Measurements from ENCODE around the gene PACS1.
"Not testable (repeated sequence)": the region's sequence is repeated elsewhere in the genome, so short reads cannot be mapped to it uniquely, and the experiment has no call there.

The PACS1 gene

DNA sequence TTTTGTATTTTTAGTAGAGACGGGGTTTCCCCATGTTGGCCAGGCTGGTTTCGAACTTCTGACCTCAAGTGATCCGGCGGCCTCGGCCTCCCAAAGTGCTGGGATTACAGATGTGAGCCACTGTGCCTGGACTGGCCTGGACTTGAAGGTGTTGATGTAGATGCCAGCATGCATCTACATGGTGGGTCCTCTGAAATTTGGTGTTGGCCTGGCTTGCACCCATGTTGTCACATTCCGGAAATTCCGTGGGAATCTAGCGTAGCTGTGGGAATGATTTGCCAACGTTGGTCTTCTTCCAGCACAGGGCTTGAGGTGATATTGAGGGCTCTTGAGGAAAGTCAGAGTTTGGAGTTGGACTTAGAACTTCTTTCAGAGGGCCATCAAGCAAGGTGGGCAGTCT lies 6.5 kb downstream of the PACS1 start:
- DNase-seq (ENCODE audit: low read depth), result no peak

DNA sequence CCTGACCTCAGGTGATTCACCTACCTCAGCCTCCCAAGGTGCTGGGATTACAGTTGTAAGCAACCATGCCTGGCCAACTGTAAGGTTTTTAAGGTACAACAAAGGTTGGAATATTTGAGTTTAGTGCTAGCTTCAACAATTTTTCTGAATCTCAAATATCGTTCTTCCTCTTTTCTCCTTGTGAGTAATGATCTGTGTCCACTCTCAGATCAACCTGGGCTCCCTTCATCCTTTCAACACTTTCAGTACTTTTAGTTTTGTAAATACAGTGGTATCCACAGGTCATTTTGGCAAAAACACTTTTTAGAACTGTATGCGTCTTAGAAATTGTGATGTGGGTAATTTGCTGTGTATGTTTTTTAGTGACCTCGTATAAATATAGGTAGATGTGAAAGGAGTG lies 7.9 kb downstream of the PACS1 start:
- no peak for DNase-seq (ENCODE audit: low read depth)

DNA sequence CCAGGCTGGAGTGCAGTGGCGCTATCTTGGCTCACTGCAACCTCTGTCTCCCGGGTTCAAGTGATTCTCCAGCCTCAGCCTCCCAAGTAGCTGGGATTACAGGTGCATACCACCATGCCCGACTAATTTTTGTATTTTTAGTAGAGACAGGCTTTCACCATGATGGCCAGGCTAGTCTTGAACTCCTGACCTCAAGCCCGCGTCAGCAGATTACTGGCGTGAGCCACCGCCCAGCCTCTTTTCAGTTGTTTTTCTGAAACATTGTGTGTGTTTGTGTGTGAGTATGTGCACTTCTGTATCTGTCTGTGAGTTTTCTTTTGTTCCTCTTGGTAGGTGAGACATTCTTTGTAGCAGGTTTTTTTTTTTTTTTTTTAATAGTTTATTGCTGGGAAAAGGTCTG lies 8.9 kb downstream of the PACS1 start:
- DNase-seq (ENCODE audit: low read depth), result not testable (repeated sequence)

- no peak for DNase-seq (ENCODE audit: low read depth)
Measured at GRCh38 chr11:66080055-66080817, 10.2 kb downstream of the PACS1 start.

- DNase-seq (ENCODE audit: low read depth), result no peak
Measured at GRCh38 chr11:66081505-66081904, 11.4 kb downstream of the PACS1 start.

- no peak for DNase-seq (ENCODE audit: low read depth)
Measured at GRCh38 chr11:66082946-66083698, 13.1 kb downstream of the PACS1 start.

DNA sequence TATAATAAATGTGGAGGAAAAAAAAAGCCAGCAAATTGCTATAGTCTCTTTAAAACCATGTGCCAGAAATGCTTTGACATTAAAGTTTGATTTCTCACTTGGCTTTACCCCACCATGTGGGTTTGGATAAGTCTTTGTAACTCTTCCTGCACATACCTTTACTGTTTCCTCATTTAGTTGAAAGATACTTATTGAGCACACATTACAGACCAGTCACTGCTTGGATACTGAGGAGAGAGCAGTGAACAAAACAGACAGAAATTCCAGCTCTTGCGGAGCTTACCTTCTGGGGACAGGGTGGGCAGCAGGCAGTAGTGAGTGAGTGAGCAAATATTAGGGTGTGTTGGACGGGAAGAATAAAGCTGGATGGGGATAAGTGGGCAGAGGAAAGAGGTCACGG lies 13.7 kb downstream of the PACS1 start:
- no peak for DNase-seq (ENCODE audit: low read depth)

- no peak for DNase-seq (ENCODE audit: low read depth)
Measured at GRCh38 chr11:66084821-66085475, 14.9 kb downstream of the PACS1 start.

GRCh38 chr11:66087148-66087908 lies 17.3 kb downstream of the PACS1 start:
- no peak for DNase-seq (ENCODE audit: low read depth)

DNA sequence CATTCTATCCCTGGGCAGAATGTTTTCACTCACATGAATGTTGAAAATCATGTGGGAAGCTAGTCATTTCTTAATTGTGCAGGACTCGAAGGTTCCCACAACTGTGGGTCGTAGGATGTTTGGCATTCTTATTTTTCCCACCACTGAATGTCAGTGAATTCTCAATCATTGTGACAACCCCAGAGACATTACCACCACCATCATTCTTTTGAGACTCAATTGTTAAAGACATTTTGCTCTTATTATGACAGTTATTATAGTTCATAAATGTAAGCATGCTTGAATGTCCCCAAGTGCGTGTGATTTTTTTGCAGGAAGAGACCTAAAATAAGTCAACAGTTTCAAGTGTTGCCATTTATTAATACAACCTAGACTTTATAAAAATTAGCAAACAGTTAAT lies 19.0 kb downstream of the PACS1 start:
- no peak for DNase-seq (ENCODE audit: low read depth)

GRCh38 chr11:66090288-66090687 lies 20.2 kb downstream of the PACS1 start:
- DNase-seq (ENCODE audit: low read depth), result no peak

- DNase-seq (ENCODE audit: low read depth), result not testable (repeated sequence)
Measured at GRCh38 chr11:66092125-66092524, 22.1 kb downstream of the PACS1 start.

DNA sequence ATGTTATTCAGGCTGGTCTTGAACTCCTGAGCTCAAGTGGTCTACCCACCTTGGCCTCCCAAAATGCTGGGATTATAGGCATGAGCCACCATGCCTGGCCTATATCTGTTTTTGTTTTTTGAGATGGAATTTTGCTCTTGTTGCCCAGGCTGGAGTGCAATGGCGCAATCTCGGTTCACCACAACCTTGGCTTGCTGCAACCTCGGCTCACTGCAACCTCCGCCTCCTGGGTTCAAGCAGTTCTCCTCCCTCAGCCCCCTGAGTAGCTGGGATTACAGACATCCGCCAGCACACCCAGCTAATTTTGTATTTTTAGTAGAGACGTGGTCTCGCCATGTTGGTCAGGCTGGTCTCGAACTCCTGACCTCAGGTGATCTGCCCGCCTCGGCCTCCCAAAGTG lies 29.7 kb downstream of the PACS1 start:
- not testable (repeated sequence) for DNase-seq (ENCODE audit: low read depth)

GRCh38 chr11:66100272-66101065 lies 30.4 kb downstream of the PACS1 start:
- DNase-seq (ENCODE audit: low read depth), result no peak

- no peak for DNase-seq (ENCODE audit: low read depth)
Measured at GRCh38 chr11:66101066-66101464, 31.0 kb downstream of the PACS1 start.

- DNase-seq (ENCODE audit: low read depth), result no peak
Measured at GRCh38 chr11:66104057-66104638, 34.1 kb downstream of the PACS1 start.

- DNase-seq (ENCODE audit: low read depth), result no peak
Measured at GRCh38 chr11:66106786-66107599, 36.9 kb downstream of the PACS1 start.

DNA sequence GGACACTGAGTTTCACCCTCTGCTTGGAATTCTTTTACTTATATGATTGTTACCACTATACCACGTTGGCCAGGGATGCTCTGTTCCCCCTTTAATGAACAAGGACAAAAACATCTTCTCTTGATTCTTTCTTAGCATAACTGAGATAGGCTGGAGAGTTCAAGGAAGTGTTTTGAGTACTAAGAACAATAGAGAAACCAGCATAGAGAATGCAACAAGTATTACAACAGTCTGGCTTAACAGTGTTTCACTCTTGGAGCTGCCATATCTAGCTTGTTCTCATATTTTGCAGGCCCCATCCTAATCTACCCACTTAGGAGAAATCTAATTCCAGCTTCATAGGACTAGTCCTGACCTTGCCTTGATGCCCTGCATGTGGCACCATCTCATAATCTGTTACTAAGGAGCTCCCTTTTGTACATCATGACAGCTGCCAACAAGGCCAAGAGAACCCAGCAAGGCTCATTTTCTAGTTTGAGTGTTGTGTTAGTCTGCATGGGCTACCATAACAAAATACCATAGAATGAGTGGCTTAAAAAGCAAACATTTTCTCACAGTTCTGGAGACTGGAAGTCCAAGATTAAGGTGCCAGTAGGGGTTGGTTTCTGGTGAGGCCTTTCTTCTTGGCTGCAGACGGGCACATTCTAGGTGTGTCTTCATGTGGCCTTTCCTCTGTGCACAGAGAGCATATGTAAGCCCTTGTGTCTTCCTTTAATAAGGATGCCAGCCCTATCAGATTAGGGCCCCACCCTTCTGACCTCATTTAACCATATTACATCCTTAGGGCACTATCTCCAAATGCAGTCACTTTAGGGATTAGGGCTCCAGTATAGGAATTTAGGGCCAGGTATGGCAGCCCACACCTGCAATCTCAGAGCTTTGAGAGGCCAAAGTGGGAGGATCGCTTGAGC lies 37.8 kb downstream of the PACS1 start:
- no peak for DNase-seq (ENCODE audit: low read depth)

- no peak for DNase-seq (ENCODE audit: low read depth)
Measured at GRCh38 chr11:66109294-66109693, 39.2 kb downstream of the PACS1 start.
